Measurements from ENCODE around the gene ZNF678.
A peak's percentile ranks its signal among the peaks of the same experiment; 100 is the strongest.

Gene ZNF678

GRCh38 chr1:227541129-227541528 lies 22.2 kb upstream of the ZNF678 start:
- no peak for DNase-seq (ENCODE audit: low read depth)
- TF ChIP-seq CTCF (conservative IDR thresholded peaks at IDR 0.05; ENCODE audit: low read depth, low read length), result no peak
- no peak overlapping the region for H3K4me3 ChIP-seq (ENCODE audit: low read depth, low read length)

GRCh38 chr1:227541796-227542152 lies 21.6 kb upstream of the ZNF678 start:
- peak overlapping the region; percentile 68 for H3K4me3 ChIP-seq (ENCODE audit: low read depth, low read length)
- no peak for TF ChIP-seq CTCF (conservative IDR thresholded peaks at IDR 0.05; ENCODE audit: low read depth, low read length)
- DNase-seq (ENCODE audit: low read depth), result no peak

- H3K4me3 ChIP-seq (ENCODE audit: low read depth, low read length), result peak overlapping the region; percentile 68
- peak; percentile 53 for TF ChIP-seq CTCF (conservative IDR thresholded peaks at IDR 0.05; ENCODE audit: low read depth, low read length)
- DNase-seq (ENCODE audit: low read depth), result peak; percentile 59
Measured at GRCh38 chr1:227542153-227543120, 20.9 kb upstream of the ZNF678 start.

- no peak overlapping the region for H3K4me3 ChIP-seq (ENCODE audit: low read depth, low read length)
- TF ChIP-seq CTCF (conservative IDR thresholded peaks at IDR 0.05; ENCODE audit: low read depth, low read length), result no peak
- no peak for DNase-seq (ENCODE audit: low read depth)
Measured at GRCh38 chr1:227543283-227544066, 19.9 kb upstream of the ZNF678 start.

GRCh38 chr1:227544067-227545050 lies 19.0 kb upstream of the ZNF678 start:
- no peak for DNase-seq (ENCODE audit: low read depth)
- TF ChIP-seq CTCF (conservative IDR thresholded peaks at IDR 0.05; ENCODE audit: low read depth, low read length), result no peak
- no peak overlapping the region for H3K4me3 ChIP-seq (ENCODE audit: low read depth, low read length)

- no peak for DNase-seq (ENCODE audit: low read depth)
- TF ChIP-seq CTCF (conservative IDR thresholded peaks at IDR 0.05; ENCODE audit: low read depth, low read length), result no peak
- no peak overlapping the region for H3K4me3 ChIP-seq (ENCODE audit: low read depth, low read length)
Measured at GRCh38 chr1:227545361-227545760, 18.0 kb upstream of the ZNF678 start.
